ENCODE data around the gene KCNMA1. TPM values are rescaled to one million over a fixed set of nuclear protein-coding genes. Genes with fewer than 3 reads are reported as not detected.

KCNMA1 gene
- total RNA-seq, 3 donors from 2014 or later, result 13.6 to 37.8 (median 15.1) TPM

- intact Hi-C loops (cut with DNase I; ENCODE audit: low total_unique reads), result no loop called here
- Histone ChIP-seq H3K9me3 (no peaks in the 10 kb centered on the region), H3K36me3 (no peaks in the 10 kb centered on the region), H3K4me3 (no peak overlapping the region), H3K27me3 (no peaks in the 10 kb centered on the region), H3K4me1 (no peaks in the 10 kb centered on the region), H3K27ac (no peak overlapping the region)
- no peak for DNase-seq (ENCODE audit: low spot score in 2 of 2)
- no peak for TF ChIP-seq CTCF (IDR thresholded peaks at IDR 0.05)
Measured at GRCh38 chr10:77678146-77678545, 40.5 kb upstream of the KCNMA1 start.

GRCh38 chr10:77675347-77675746, 37.7 kb upstream of the KCNMA1 start:
- H3K27me3 ChIP-seq, result no peaks in the 10 kb centered on the region
- TF ChIP-seq CTCF (IDR thresholded peaks at IDR 0.05) (no peak), POLR2A (IDR thresholded peaks at IDR 0.05) (no peak), POLR2AphosphoS5 (IDR thresholded peaks at IDR 0.05) (no peak)
- H3K36me3 ChIP-seq, result no peaks in the 10 kb centered on the region
- H3K4me3 ChIP-seq, result no peak overlapping the region
- no peaks in the 10 kb centered on the region for H3K4me1 ChIP-seq
- DNase-seq (ENCODE audit: low spot score in 2 of 2), result no peak
- H3K9me3 ChIP-seq, result no peaks in the 10 kb centered on the region
- intact Hi-C loops (cut with DNase I; ENCODE audit: low total_unique reads), result no loop called here
- H3K27ac ChIP-seq, result no peak overlapping the region

DNA sequence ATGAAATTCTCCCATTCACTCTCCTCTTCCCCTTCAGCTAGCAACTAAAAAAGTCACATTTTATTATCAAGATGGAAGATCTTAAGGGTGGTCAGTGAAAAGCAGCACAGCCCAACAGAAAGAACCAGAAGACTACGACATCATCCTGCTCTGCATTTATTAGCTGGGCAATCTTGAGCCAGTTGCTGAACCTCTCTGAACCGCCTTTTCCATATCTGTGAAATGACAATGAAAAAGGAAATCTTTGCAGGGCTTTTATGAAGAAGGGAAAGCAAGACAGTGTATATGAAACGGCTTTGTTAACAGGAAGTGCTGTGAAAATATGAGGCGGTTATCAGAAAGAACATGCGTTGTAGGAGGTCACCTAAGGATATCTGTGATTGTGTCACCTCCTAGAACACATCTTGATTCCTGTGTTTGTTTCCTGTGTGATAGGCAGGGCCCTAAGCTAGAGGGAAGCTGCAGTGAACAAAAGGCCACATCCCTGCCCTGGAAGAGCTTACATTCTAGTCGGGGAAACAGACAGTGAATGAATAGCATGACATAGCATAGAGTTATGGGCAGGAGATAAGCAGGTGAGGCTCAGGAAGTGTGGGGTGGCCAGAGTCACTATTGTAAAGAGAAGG, 36.0 kb upstream of the KCNMA1 start:
- TF ChIP-seq POLR2A (IDR thresholded peaks at IDR 0.05) (no peak), POLR2AphosphoS5 (IDR thresholded peaks at IDR 0.05) (no peak), CTCF (IDR thresholded peaks at IDR 0.05) (no peak)
- Histone ChIP-seq H3K4me1 (no peaks in the 10 kb centered on the region), H3K36me3 (no peaks in the 10 kb centered on the region), H3K9me3 (no peaks in the 10 kb centered on the region), H3K27me3 (no peaks in the 10 kb centered on the region), H3K4me3 (no peak overlapping the region), H3K27ac (no peak overlapping the region)
- no peak for DNase-seq (ENCODE audit: low spot score in 2 of 2)
- intact Hi-C loops (cut with DNase I; ENCODE audit: low total_unique reads), result no loop called here

DNA sequence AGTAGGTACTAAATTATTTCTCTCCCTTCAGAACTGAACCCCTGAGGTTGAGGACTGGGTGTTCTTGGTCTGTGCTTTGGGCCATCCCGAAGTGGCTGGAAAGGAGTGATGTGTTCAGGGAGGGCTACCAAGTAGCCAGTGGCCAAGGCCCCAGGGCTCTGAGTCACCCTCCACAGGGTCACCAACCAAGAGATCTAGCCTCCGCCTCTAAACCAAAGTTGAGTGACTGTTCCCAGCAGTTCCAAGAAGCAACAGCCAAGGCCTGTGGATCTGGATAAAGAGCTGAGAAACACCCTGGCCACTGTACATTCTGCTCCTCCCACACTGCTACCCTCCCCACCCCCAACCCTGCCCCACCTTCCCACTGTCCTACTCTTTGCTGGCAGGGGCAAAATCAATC, 35.5 kb upstream of the KCNMA1 start:
- DNase-seq (ENCODE audit: low spot score in 2 of 2), result no peak

More for the DNA sequence above, 35.5 kb upstream of the KCNMA1 start:
- Histone ChIP-seq H3K36me3 (no peaks in the 10 kb centered on the region), H3K9me3 (no peaks in the 10 kb centered on the region), H3K27ac (no peak overlapping the region), H3K4me3 (no peak overlapping the region), H3K27me3 (no peaks in the 10 kb centered on the region), H3K4me1 (no peaks in the 10 kb centered on the region)
- intact Hi-C loops (cut with DNase I; ENCODE audit: low total_unique reads), result no loop called here
- TF ChIP-seq CTCF (IDR thresholded peaks at IDR 0.05), result no peak
- TF ChIP-seq POLR2AphosphoS5 (IDR thresholded peaks at IDR 0.05), result no peak
- no peak for TF ChIP-seq POLR2A (IDR thresholded peaks at IDR 0.05)
